ENCODE measurements around the gene GATD1. TPM values are rescaled to one million over a fixed set of nuclear protein-coding genes. Genes with fewer than 3 reads are reported as not detected.
A peak's percentile ranks its signal among the peaks of the same experiment; 100 is the strongest.

Gene GATD1
- total RNA-seq, 4 donors from 2014 or later, result 27.2 to 68.2 (median 46.0) TPM

DNA sequence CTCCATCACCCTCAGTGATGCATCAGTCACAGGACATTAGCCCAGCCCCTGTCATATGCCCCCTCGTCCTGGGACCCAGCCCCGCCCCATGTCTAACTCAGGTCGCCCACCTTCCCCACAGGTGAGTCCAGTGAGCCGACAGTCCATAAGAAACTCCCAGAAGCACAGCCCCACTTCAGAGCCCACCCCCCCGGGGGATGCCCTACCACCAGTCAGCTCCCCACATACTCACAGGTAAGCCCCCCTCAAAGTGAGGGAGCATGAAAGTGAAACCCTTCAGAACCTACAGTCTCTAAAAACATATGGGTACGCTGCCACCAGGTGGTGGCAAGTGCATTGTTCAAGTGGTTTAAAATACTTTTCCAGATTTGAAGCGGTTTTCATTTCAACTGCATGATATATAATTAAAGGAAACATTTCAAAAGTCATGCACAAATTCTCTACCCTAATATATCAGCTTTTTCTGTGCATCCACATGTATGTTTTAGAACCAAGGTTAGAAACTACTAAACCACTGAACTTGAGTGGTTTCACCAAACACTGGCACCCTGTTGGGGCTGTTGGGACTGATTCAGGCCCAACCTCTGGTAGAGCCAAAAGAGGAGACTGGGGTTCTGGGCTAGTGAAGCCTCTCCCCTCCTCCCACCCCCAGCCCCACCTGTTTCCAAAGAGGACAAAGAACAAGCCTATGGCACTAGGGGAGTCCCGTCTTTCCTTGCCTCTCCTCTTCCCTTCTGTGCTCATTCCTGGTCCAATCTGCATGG is 54.0 kb downstream of the GATD1 start:
- TF ChIP-seq CTCF (IDR thresholded peaks at IDR 0.05), result peak; percentile 62 to 72
- TF ChIP-seq EP300 (IDR thresholded peaks at IDR 0.05), result no peak
- no peak for DNase-seq (ENCODE audit: low spot score in 2 of 2)

GRCh38 chr11:722346-722811 is 54.9 kb downstream of the GATD1 start:
- H3K4me3 ChIP-seq, result no peak overlapping the region
- TF ChIP-seq POLR2AphosphoS5 (IDR thresholded peaks at IDR 0.05) (no peak), CTCF (IDR thresholded peaks at IDR 0.05) (no peak), EP300 (IDR thresholded peaks at IDR 0.05) (no peak), POLR2A (IDR thresholded peaks at IDR 0.05) (no peak)
- H3K27ac ChIP-seq, result no peak overlapping the region
- 64% methylated on average over 8 of the region's 20 CpGs for WGBS
- H3K9me3 ChIP-seq, result no peaks in the 10 kb centered on the region
- peaks cover 22% of the 10 kb centered on the region for H3K36me3 ChIP-seq
- peak in 1 of 2 donors; percentile 63 for DNase-seq (ENCODE audit: low spot score in 2 of 2)
- peaks cover 13% of the 10 kb centered on the region for H3K27me3 ChIP-seq
- H3K4me1 ChIP-seq, result peaks cover 43% of the 10 kb centered on the region

More for the DNA sequence above, 54.0 kb downstream of the GATD1 start:
- Histone ChIP-seq H3K9me3 (no peaks in the 10 kb centered on the region), H3K27me3 (peaks cover 13% of the 10 kb centered on the region), H3K4me1 (peaks cover 52% of the 10 kb centered on the region), H3K36me3 (peaks cover 22% of the 10 kb centered on the region), H3K27ac (no peak overlapping the region), H3K4me3 (no peak overlapping the region)
- WGBS, result 70% methylated on average over 3 of the region's 8 CpGs

- TF ChIP-seq EP300 (IDR thresholded peaks at IDR 0.05) (no peak), POLR2AphosphoS5 (IDR thresholded peaks at IDR 0.05) (no peak), POLR2A (IDR thresholded peaks at IDR 0.05) (no peak), CTCF (IDR thresholded peaks at IDR 0.05) (no peak)
- H3K4me3 ChIP-seq, result no peak overlapping the region
- peak in 1 of 2 donors; percentile 64 for DNase-seq (ENCODE audit: low spot score in 2 of 2)
- WGBS, result 68% methylated on average over 12 of the region's 33 CpGs
- H3K27me3 ChIP-seq, result peaks cover 13% of the 10 kb centered on the region
- H3K27ac ChIP-seq, result no peak overlapping the region
- H3K9me3 ChIP-seq, result no peaks in the 10 kb centered on the region
- H3K36me3 ChIP-seq, result peaks cover 22% of the 10 kb centered on the region
- H3K4me1 ChIP-seq, result peaks cover 39% of the 10 kb centered on the region
These were observed 55.4 kb downstream of the GATD1 start for GRCh38 chr11:721741-722345.

GRCh38 chr11:721247-721740 is 56.0 kb downstream of the GATD1 start:
- peak overlapping the region; percentile 14 for H3K4me3 ChIP-seq
- H3K36me3 ChIP-seq, result peaks cover 22% of the 10 kb centered on the region
- TF ChIP-seq POLR2A (IDR thresholded peaks at IDR 0.05) (no peak), POLR2AphosphoS5 (IDR thresholded peaks at IDR 0.05) (no peak), CTCF (IDR thresholded peaks at IDR 0.05) (no peak)
- 71% methylated on average over 25 of the region's 28 CpGs for WGBS
- no peak for DNase-seq (ENCODE audit: low spot score in 2 of 2)
- no peak overlapping the region for H3K27ac ChIP-seq
- H3K9me3 ChIP-seq, result no peaks in the 10 kb centered on the region
- H3K4me1 ChIP-seq, result peaks cover 33% of the 10 kb centered on the region
- H3K27me3 ChIP-seq, result peaks cover 13% of the 10 kb centered on the region

GRCh38 chr11:720642-721246 is 56.5 kb downstream of the GATD1 start:
- TF ChIP-seq CTCF (IDR thresholded peaks at IDR 0.05) (no peak), POLR2A (IDR thresholded peaks at IDR 0.05) (no peak), EP300 (IDR thresholded peaks at IDR 0.05) (no peak), POLR2AphosphoS5 (IDR thresholded peaks at IDR 0.05) (no peak)
- H3K4me3 ChIP-seq, result peak overlapping the region; percentile 14
- no peak for DNase-seq (ENCODE audit: low spot score in 2 of 2)
- no peak overlapping the region for H3K27ac ChIP-seq
- peaks cover 10% of the 10 kb centered on the region for H3K27me3 ChIP-seq
- 36% methylated on average over 8 of the region's 53 CpGs for WGBS
- H3K4me1 ChIP-seq, result peaks cover 28% of the 10 kb centered on the region
- H3K36me3 ChIP-seq, result peaks cover 22% of the 10 kb centered on the region
- H3K9me3 ChIP-seq, result no peaks in the 10 kb centered on the region
